IPS-18c (cell line): Measurements from ENCODE around the gene APOA5.
"Not testable (repeated sequence)": the region's sequence is repeated elsewhere in the genome, so short reads cannot be mapped to it uniquely, and the experiment has no call there.

Experiments used
- H3K4me3 ChIP-seq: 2 replicates; pipeline ENCODE4 v1.7.0; 2013; ENCODE audit warnings: low read depth, mild to moderate bottlenecking, low read length, moderate library complexity; ENCODE audit not compliant: insufficient read depth
- H3K9me3 ChIP-seq: one replicate; pipeline ENCODE4 v1.6.1; 2013; ENCODE audit warnings: mild to moderate bottlenecking, low read length, moderate library complexity; ENCODE audit not compliant: control insufficient read depth, insufficient read depth

The APOA5 gene

GRCh38 chr11:116788534-116788933 lies 3.1 kb downstream of the APOA5 start:
- peak overlapping the region; percentile 77 for H3K4me3 ChIP-seq
- peaks cover 2% of the 10 kb centered on the region for H3K9me3 ChIP-seq

GRCh38 chr11:116787786-116788486 lies 3.7 kb downstream of the APOA5 start, which contains the start of gene ZPR1:
Gene ZPR1 (minus strand): TSS chr11:116788023. CDS start chr11:116787990, 33 bp downstream.
- Histone ChIP-seq H3K9me3 (peaks cover 2% of the 10 kb centered on the region), H3K4me3 (peak within 1 kb of the TSS; percentile 77)

GRCh38 chr11:116787436-116787785 lies 4.3 kb downstream of the APOA5 start:
- Histone ChIP-seq H3K9me3 (peaks cover 2% of the 10 kb centered on the region), H3K4me3 (peak overlapping the region; percentile 77)

- peak overlapping the region; percentile 77 for H3K4me3 ChIP-seq
- peaks cover 2% of the 10 kb centered on the region for H3K9me3 ChIP-seq
These were observed 4.7 kb downstream of the APOA5 start for GRCh38 chr11:116786966-116787365.

- peaks cover 2% of the 10 kb centered on the region for H3K9me3 ChIP-seq
- no peak overlapping the region for H3K4me3 ChIP-seq
These were observed 5.4 kb downstream of the APOA5 start for GRCh38 chr11:116786326-116786725.

GRCh38 chr11:116782728-116783127 lies 9.0 kb downstream of the APOA5 start:
- no peaks in the 10 kb centered on the region for H3K9me3 ChIP-seq

GRCh38 chr11:116778556-116778955 lies 13.1 kb downstream of the APOA5 start:
- Histone ChIP-seq H3K4me3 (no peak overlapping the region), H3K9me3 (no peaks in the 10 kb centered on the region)

More at GRCh38 chr11:116782728-116783127, 9.0 kb downstream of the APOA5 start:
- no peak overlapping the region for H3K4me3 ChIP-seq

GRCh38 chr11:116777056-116777455 lies 14.6 kb downstream of the APOA5 start:
- no peak overlapping the region for H3K4me3 ChIP-seq
- H3K9me3 ChIP-seq = no peaks in the 10 kb centered on the region

- no peak overlapping the region for H3K4me3 ChIP-seq
- no peaks in the 10 kb centered on the region for H3K9me3 ChIP-seq
These were observed 15.1 kb downstream of the APOA5 start for GRCh38 chr11:116776522-116776984.

GRCh38 chr11:116775975-116776374 lies 15.7 kb downstream of the APOA5 start:
- no peak overlapping the region for H3K4me3 ChIP-seq
- no peaks in the 10 kb centered on the region for H3K9me3 ChIP-seq

GRCh38 chr11:116774661-116775060 lies 17.0 kb downstream of the APOA5 start:
- H3K4me3 ChIP-seq = no peak overlapping the region
- H3K9me3 ChIP-seq = no peaks in the 10 kb centered on the region

GRCh38 chr11:116773203-116774097 lies 18.2 kb downstream of the APOA5 start:
- peak overlapping the region; percentile 93 for H3K4me3 ChIP-seq
- no peaks in the 10 kb centered on the region for H3K9me3 ChIP-seq

- Histone ChIP-seq H3K4me3 (peak within 1 kb of the TSS; percentile 93), H3K9me3 (no peaks in the 10 kb centered on the region)
These were observed 19.1 kb downstream of the APOA5 start, which contains the start of gene BUD13 for GRCh38 chr11:116772443-116773202. Gene BUD13 (minus strand): TSS chr11:116772987. CDS start chr11:116772964, 23 bp downstream.

- Histone ChIP-seq H3K4me3 (peak overlapping the region; percentile 93), H3K9me3 (no peaks in the 10 kb centered on the region)
These were observed 19.7 kb downstream of the APOA5 start for GRCh38 chr11:116771935-116772334.

- Histone ChIP-seq H3K9me3 (no peaks in the 10 kb centered on the region), H3K4me3 (no peak overlapping the region)
These were observed 29.5 kb downstream of the APOA5 start for GRCh38 chr11:116762132-116762531.

GRCh38 chr11:116756044-116756443 lies 35.6 kb downstream of the APOA5 start:
- H3K9me3 ChIP-seq, H3K4me3 ChIP-seq: not testable (repeated sequence)

- Histone ChIP-seq H3K9me3 (no peaks in the 10 kb centered on the region), H3K4me3 (no peak overlapping the region)
These were observed 41.5 kb downstream of the APOA5 start for GRCh38 chr11:116750070-116750718.
